HUES64 (cell line): ENCODE results near the gene SDK1.

Experiments
- H3K27ac ChIP-seq: 2 replicates; pipeline ENCODE4 v1.7.0; 2013; ENCODE audit warnings: low read depth, low read length, inconsistent platforms
- H3K27me3 ChIP-seq: 2 replicates; pipeline ENCODE4 v1.6.1; 2013; ENCODE audit warnings: mild to moderate bottlenecking, low read length; ENCODE audit not compliant: insufficient read depth
- H3K36me3 ChIP-seq: 2 replicates; pipeline ENCODE4 v1.6.1; 2013; ENCODE audit warnings: mild to moderate bottlenecking, low read length; ENCODE audit not compliant: insufficient read depth
- H3K4me1 ChIP-seq: 2 replicates; pipeline ENCODE4 v1.6.1; 2013; ENCODE audit warnings: mild to moderate bottlenecking, low read length, moderate library complexity; ENCODE audit not compliant: insufficient read depth
- H3K4me3 ChIP-seq: 2 replicates; pipeline ENCODE4 v1.5.1; 2013; ENCODE audit warnings: mild to moderate bottlenecking, low read length, moderate library complexity
- H3K9ac ChIP-seq: 2 replicates; pipeline ENCODE4 v1.6.1; 2013; ENCODE audit warnings: mild to moderate bottlenecking, low read depth, low read length
- H3K9me3 ChIP-seq: 2 replicates; pipeline ENCODE4 v1.6.1; 2013; ENCODE audit warnings: low read depth, low read length; ENCODE audit not compliant: insufficient read depth
- WGBS: fragments of 150-250, 120-280 bp; methylation state at CpG from one replicate; pipeline ENCODE4 v1.1.7; 2013; ENCODE audit warnings: missing lambda C conversion rate; 5-methylcytosine and 5-hydroxymethylcytosine counted together

SDK1 gene

GRCh38 chr7:3336042-3336665, 35.1 kb downstream of the SDK1 start:
- Histone ChIP-seq H3K27me3 (no peaks in the 10 kb centered on the region), H3K9ac (no peak overlapping the region), H3K9me3 (no peaks in the 10 kb centered on the region), H3K4me3 (no peak overlapping the region), H3K27ac (no peak overlapping the region), H3K4me1 (0 out of 2 replicates have a peak, but pooled peaks cover 6% of the 10 kb centered on the region), H3K36me3 (no peaks in the 10 kb centered on the region)
- 93% methylated on average over 6 of the region's 6 CpGs for WGBS

- Histone ChIP-seq H3K9me3 (no peaks in the 10 kb centered on the region), H3K4me3 (no peak overlapping the region), H3K4me1 (0 out of 2 replicates have a peak, but pooled peaks cover 6% of the 10 kb centered on the region), H3K27me3 (no peaks in the 10 kb centered on the region), H3K9ac (no peak overlapping the region), H3K27ac (no peak overlapping the region), H3K36me3 (no peaks in the 10 kb centered on the region)
- 92% methylated on average over 3 of the region's 3 CpGs for whole genome bisulfite sequencing
Measured at GRCh38 chr7:3338161-3338560, 37.1 kb downstream of the SDK1 start.

- Histone ChIP-seq H3K27ac (no peak overlapping the region), H3K4me3 (no peak overlapping the region), H3K27me3 (no peaks in the 10 kb centered on the region), H3K4me1 (no peaks in the 10 kb centered on the region), H3K9ac (no peak overlapping the region), H3K9me3 (no peaks in the 10 kb centered on the region), H3K36me3 (no peaks in the 10 kb centered on the region)
- 91% methylated on average over 12 of the region's 12 CpGs for WGBS
Measured at GRCh38 chr7:3345699-3346481, 44.8 kb downstream of the SDK1 start.

- 94% methylated on average over 2 of the region's 2 CpGs for WGBS
- H3K36me3 ChIP-seq, result no peaks in the 10 kb centered on the region
- H3K9ac ChIP-seq, result no peak overlapping the region
- no peaks in the 10 kb centered on the region for H3K4me1 ChIP-seq
- H3K9me3 ChIP-seq, result no peaks in the 10 kb centered on the region
- H3K4me3 ChIP-seq, result no peak overlapping the region
- H3K27ac ChIP-seq, result no peak overlapping the region
- no peaks in the 10 kb centered on the region for H3K27me3 ChIP-seq
Measured at GRCh38 chr7:3349126-3349525, 48.1 kb downstream of the SDK1 start.

- Histone ChIP-seq H3K27ac (no peak overlapping the region), H3K9me3 (no peaks in the 10 kb centered on the region), H3K4me3 (no peak overlapping the region), H3K4me1 (no peaks in the 10 kb centered on the region), H3K9ac (no peak overlapping the region), H3K36me3 (no peaks in the 10 kb centered on the region), H3K27me3 (no peaks in the 10 kb centered on the region)
- whole genome bisulfite sequencing, result 95% methylated on average over 6 of the region's 6 CpGs
Measured at GRCh38 chr7:3356173-3356572, 55.1 kb downstream of the SDK1 start.

GRCh38 chr7:3358991-3359390, 57.9 kb downstream of the SDK1 start:
- H3K4me3 ChIP-seq, result no peak overlapping the region
- H3K9ac ChIP-seq, result no peak overlapping the region
- H3K36me3 ChIP-seq, result no peaks in the 10 kb centered on the region
- 93% methylated on average over 5 of the region's 5 CpGs for WGBS
- H3K27me3 ChIP-seq, result no peaks in the 10 kb centered on the region
- no peaks in the 10 kb centered on the region for H3K4me1 ChIP-seq
- no peak overlapping the region for H3K27ac ChIP-seq
- no peaks in the 10 kb centered on the region for H3K9me3 ChIP-seq

GRCh38 chr7:3367261-3367660, 66.2 kb downstream of the SDK1 start:
- H3K9ac ChIP-seq, result no peak overlapping the region
- no peak overlapping the region for H3K4me3 ChIP-seq
- WGBS, result no CpG with 5 or more reads among the region's 1 CpG
- H3K4me1 ChIP-seq, result peaks cover 10% of the 10 kb centered on the region; the same call in 1 of the 2 replicates
- H3K36me3 ChIP-seq, result no peaks in the 10 kb centered on the region
- H3K9me3 ChIP-seq, result no peaks in the 10 kb centered on the region
- H3K27ac ChIP-seq, result no peak overlapping the region
- H3K27me3 ChIP-seq, result no peaks in the 10 kb centered on the region

GRCh38 chr7:3370068-3370830, 69.2 kb downstream of the SDK1 start:
- H3K27ac ChIP-seq, result no peak overlapping the region
- no peaks in the 10 kb centered on the region for H3K36me3 ChIP-seq
- no peaks in the 10 kb centered on the region for H3K27me3 ChIP-seq
- H3K9ac ChIP-seq, result no peak overlapping the region
- peaks cover 12% of the 10 kb centered on the region; the same call in 1 of the 2 replicates for H3K4me1 ChIP-seq
- H3K4me3 ChIP-seq, result no peak overlapping the region
- WGBS, result 95% methylated on average over 9 of the region's 9 CpGs
- H3K9me3 ChIP-seq, result no peaks in the 10 kb centered on the region

- no peaks in the 10 kb centered on the region for H3K27me3 ChIP-seq
- H3K9ac ChIP-seq, result no peak overlapping the region
- H3K9me3 ChIP-seq, result no peaks in the 10 kb centered on the region
- 94% methylated on average over 7 of the region's 7 CpGs for WGBS
- peaks cover 12% of the 10 kb centered on the region; the same call in 1 of the 2 replicates for H3K4me1 ChIP-seq
- no peak overlapping the region for H3K4me3 ChIP-seq
- no peak overlapping the region for H3K27ac ChIP-seq
- no peaks in the 10 kb centered on the region for H3K36me3 ChIP-seq
Measured at GRCh38 chr7:3370921-3371320, 69.9 kb downstream of the SDK1 start.

- 68% methylated on average over 4 of the region's 4 CpGs for WGBS
- no peak overlapping the region for H3K9ac ChIP-seq
- H3K9me3 ChIP-seq, result no peaks in the 10 kb centered on the region
- peaks cover 12% of the 10 kb centered on the region; the same call in 1 of the 2 replicates for H3K4me1 ChIP-seq
- no peak overlapping the region for H3K27ac ChIP-seq
- no peaks in the 10 kb centered on the region for H3K27me3 ChIP-seq
- no peak overlapping the region for H3K4me3 ChIP-seq
- no peaks in the 10 kb centered on the region for H3K36me3 ChIP-seq
Measured at GRCh38 chr7:3371601-3372000, 70.5 kb downstream of the SDK1 start.

GRCh38 chr7:3374239-3374638, 73.2 kb downstream of the SDK1 start:
- Histone ChIP-seq H3K9me3 (no peaks in the 10 kb centered on the region), H3K4me1 (peaks cover 19% of the 10 kb centered on the region), H3K27me3 (no peaks in the 10 kb centered on the region), H3K27ac (no peak overlapping the region), H3K9ac (no peak overlapping the region), H3K4me3 (no peak overlapping the region), H3K36me3 (no peaks in the 10 kb centered on the region)
- 87% methylated on average over 2 of the region's 2 CpGs for WGBS
